ENCODE results near the gene OR2C1.

Gene OR2C1

GRCh38 chr16:3375680-3376079 lies 20.0 kb downstream of the OR2C1 start:
- TF ChIP-seq PATZ1 (CRISPR knock-in tag; IDR thresholded peaks at IDR 0.05; ENCODE audit: borderline replicate concordance) = no peak
- no peak for TF ChIP-seq ZNF8 (CRISPR knock-in tag; IDR thresholded peaks at IDR 0.05)
- TF ChIP-seq TOX (CRISPR knock-in tag; IDR thresholded peaks at IDR 0.05; ENCODE audit: borderline replicate concordance) = no peak
- TF ChIP-seq CREB5 (CRISPR knock-in tag; IDR thresholded peaks at IDR 0.05; ENCODE audit: low read depth) = no peak
- no peak for TF ChIP-seq ARNTL (CRISPR knock-in tag; IDR thresholded peaks at IDR 0.05; ENCODE audit: borderline replicate concordance, low read depth)
- no peak for TF ChIP-seq CSRNP3 (CRISPR knock-in tag; IDR thresholded peaks at IDR 0.05)
- no peak for TF ChIP-seq ZFP3 (CRISPR knock-in tag; IDR thresholded peaks at IDR 0.05)
- no peak for TF ChIP-seq OSR1 (CRISPR knock-in tag; IDR thresholded peaks at IDR 0.05)
- no peak for TF ChIP-seq ESRRG (CRISPR knock-in tag; IDR thresholded peaks at IDR 0.05)
- no peak for TF ChIP-seq SNAI2 (CRISPR knock-in tag; IDR thresholded peaks at IDR 0.05)
- no peak for TF ChIP-seq POU6F1 (CRISPR knock-in tag; IDR thresholded peaks at IDR 0.05; ENCODE audit: borderline replicate concordance, low read depth)
- no peak for TF ChIP-seq TSHZ2 (CRISPR knock-in tag; IDR thresholded peaks at IDR 0.05)
- TF ChIP-seq GLIS3 (CRISPR knock-in tag; IDR thresholded peaks at IDR 0.05) = no peak
- no peak for TF ChIP-seq ZNF70 (CRISPR knock-in tag; IDR thresholded peaks at IDR 0.05)
- no peak for TF ChIP-seq ISL1 (CRISPR knock-in tag; IDR thresholded peaks at IDR 0.05)
- TF ChIP-seq RARB (CRISPR knock-in tag; IDR thresholded peaks at IDR 0.05) = no peak
- ATAC-seq = no peak

GRCh38 chr16:3377917-3378316 lies 22.2 kb downstream of the OR2C1 start:
- no peak for ATAC-seq
- TF ChIP-seq CREB5 (CRISPR knock-in tag; IDR thresholded peaks at IDR 0.05; ENCODE audit: low read depth) = no peak
- TF ChIP-seq TOX (CRISPR knock-in tag; IDR thresholded peaks at IDR 0.05; ENCODE audit: borderline replicate concordance) = no peak
- no peak for TF ChIP-seq CSRNP3 (CRISPR knock-in tag; IDR thresholded peaks at IDR 0.05)
- TF ChIP-seq BACH2 (CRISPR knock-in tag; IDR thresholded peaks at IDR 0.05; ENCODE audit: borderline replicate concordance) = no peak
- no peak for TF ChIP-seq OSR1 (CRISPR knock-in tag; IDR thresholded peaks at IDR 0.05)
- no peak for TF ChIP-seq ZNF8 (CRISPR knock-in tag; IDR thresholded peaks at IDR 0.05)
- no peak for TF ChIP-seq CSDC2 (CRISPR knock-in tag; IDR thresholded peaks at IDR 0.05)
- TF ChIP-seq SNAI2 (CRISPR knock-in tag; IDR thresholded peaks at IDR 0.05) = no peak
- no peak for TF ChIP-seq POU6F1 (CRISPR knock-in tag; IDR thresholded peaks at IDR 0.05; ENCODE audit: borderline replicate concordance, low read depth)
- no peak for TF ChIP-seq ZNF70 (CRISPR knock-in tag; IDR thresholded peaks at IDR 0.05)
- no peak for TF ChIP-seq GLIS3 (CRISPR knock-in tag; IDR thresholded peaks at IDR 0.05)
- TF ChIP-seq ESRRG (CRISPR knock-in tag; IDR thresholded peaks at IDR 0.05) = no peak
- TF ChIP-seq ZNF565 (CRISPR knock-in tag; conservative IDR thresholded peaks at IDR 0.05; ENCODE audit: low read depth) = no peak
- no peak for TF ChIP-seq RARB (CRISPR knock-in tag; IDR thresholded peaks at IDR 0.05)
- TF ChIP-seq ZFP3 (CRISPR knock-in tag; IDR thresholded peaks at IDR 0.05) = no peak
- TF ChIP-seq TCF4 (CRISPR knock-in tag; IDR thresholded peaks at IDR 0.05; ENCODE audit: borderline replicate concordance) = no peak
- TF ChIP-seq PATZ1 (CRISPR knock-in tag; IDR thresholded peaks at IDR 0.05; ENCODE audit: borderline replicate concordance) = no peak

Data from SK-N-SH treated with all-trans-retinoic acid at 6 μM for 48 hours (cell line).